NCI-H345 treated with DMSO at 0.1 percent for 48 hours (cell line): ENCODE results near the gene VLDLR.

Experiments used
- DNase-seq: peaks from one replicate; lab custom pipeline; 2025; ENCODE audit not compliant: unreplicated experiment; lab: John Stamatoyannopoulos, UW

Gene VLDLR

GRCh38 chr9:2662496-2662895 lies 40.9 kb downstream of the VLDLR start:
- DNase-seq: no peak

- DNase-seq: no peak
These were observed 42.0 kb downstream of the VLDLR start for GRCh38 chr9:2663461-2664173.

GRCh38 chr9:2664174-2665065 lies 42.8 kb downstream of the VLDLR start:
- no peak for DNase-seq

- DNase-seq: no peak
These were observed 45.0 kb downstream of the VLDLR start for GRCh38 chr9:2666569-2666968.

- DNase-seq: no peak
These were observed 51.6 kb downstream of the VLDLR start for GRCh38 chr9:2673161-2673560.

- DNase-seq: no peak
These were observed 52.7 kb downstream of the VLDLR start for GRCh38 chr9:2674141-2674824.

- DNase-seq: no peak
These were observed 54.2 kb downstream of the VLDLR start for GRCh38 chr9:2675834-2676233.

GRCh38 chr9:2676466-2676865 lies 54.9 kb downstream of the VLDLR start:
- DNase-seq: no peak

- no peak for DNase-seq
These were observed 56.6 kb downstream of the VLDLR start for GRCh38 chr9:2677915-2678889.

- DNase-seq: no peak
These were observed 57.4 kb downstream of the VLDLR start for GRCh38 chr9:2679011-2679410.

- no peak for DNase-seq
These were observed 60.4 kb downstream of the VLDLR start for GRCh38 chr9:2681981-2682380.

- no peak for DNase-seq
These were observed 65.3 kb downstream of the VLDLR start for GRCh38 chr9:2686911-2687310.

- no peak for DNase-seq
These were observed 67.0 kb downstream of the VLDLR start for GRCh38 chr9:2688636-2689035.

GRCh38 chr9:2691212-2691611 lies 69.6 kb downstream of the VLDLR start:
- DNase-seq: no peak

GRCh38 chr9:2691626-2692025 lies 70.0 kb downstream of the VLDLR start:
- DNase-seq: no peak

- DNase-seq: no peak
These were observed 71.5 kb downstream of the VLDLR start for GRCh38 chr9:2693056-2693455.

GRCh38 chr9:2697492-2697891 lies 75.9 kb downstream of the VLDLR start:
- DNase-seq: no peak

GRCh38 chr9:2700398-2700797 lies 78.8 kb downstream of the VLDLR start:
- no peak for DNase-seq

- no peak for DNase-seq
These were observed 79.4 kb downstream of the VLDLR start for GRCh38 chr9:2700909-2701550.

GRCh38 chr9:2704504-2704903 lies 82.9 kb downstream of the VLDLR start:
- no peak for DNase-seq
